ENCODE measurements around the gene AUP1.
A peak's percentile ranks its signal among the peaks of the same experiment; 100 is the strongest.

Gene AUP1

GRCh38 chr2:74525717-74526648, 3.5 kb downstream of the AUP1 start, which contains the start of gene DQX1:
DQX1 (minus strand) TSS chr2:74526231; CDS start chr2:74525729, 502 bp downstream.
- Histone ChIP-seq H3K27ac (peak within 1 kb of the TSS; percentile 26), H3K27me3 (peaks cover 24% of the 10 kb centered on the region), H3K4me3 (ENCODE audit: low read depth in 1 of 2, low read length in 1 of 2) (no peak within 1 kb of the TSS), H3K4me1 (ENCODE audit: control insufficient read depth in 1 of 2, insufficient read depth in 1 of 2, low read depth in 1 of 2, low read length in 1 of 2) (peaks cover 23 to 25% of the 10 kb centered on the region in 2 experiments), H3K36me3 (peaks cover 25% of the 10 kb centered on the region), H3K9me3 (no peaks in the 10 kb centered on the region)
- TF ChIP-seq, protein P1, sequence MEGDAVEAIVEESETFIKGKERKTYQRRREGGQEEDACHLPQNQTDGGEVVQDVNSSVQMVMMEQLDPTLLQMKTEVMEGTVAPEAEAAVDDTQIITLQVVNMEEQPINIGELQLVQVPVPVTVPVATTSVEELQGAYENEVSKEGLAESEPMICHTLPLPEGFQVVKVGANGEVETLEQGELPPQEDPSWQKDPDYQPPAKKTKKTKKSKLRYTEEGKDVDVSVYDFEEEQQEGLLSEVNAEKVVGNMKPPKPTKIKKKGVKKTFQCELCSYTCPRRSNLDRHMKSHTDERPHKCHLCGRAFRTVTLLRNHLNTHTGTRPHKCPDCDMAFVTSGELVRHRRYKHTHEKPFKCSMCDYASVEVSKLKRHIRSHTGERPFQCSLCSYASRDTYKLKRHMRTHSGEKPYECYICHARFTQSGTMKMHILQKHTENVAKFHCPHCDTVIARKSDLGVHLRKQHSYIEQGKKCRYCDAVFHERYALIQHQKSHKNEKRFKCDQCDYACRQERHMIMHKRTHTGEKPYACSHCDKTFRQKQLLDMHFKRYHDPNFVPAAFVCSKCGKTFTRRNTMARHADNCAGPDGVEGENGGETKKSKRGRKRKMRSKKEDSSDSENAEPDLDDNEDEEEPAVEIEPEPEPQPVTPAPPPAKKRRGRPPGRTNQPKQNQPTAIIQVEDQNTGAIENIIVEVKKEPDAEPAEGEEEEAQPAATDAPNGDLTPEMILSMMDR (IDR thresholded peaks at IDR 0.05): no peak

- Histone ChIP-seq H3K4me1 (ENCODE audit: control insufficient read depth in 1 of 2, insufficient read depth in 1 of 2, low read depth in 1 of 2, low read length in 1 of 2) (peaks cover 15 to 17% of the 10 kb centered on the region in 2 experiments), H3K27me3 (peaks cover 33% of the 10 kb centered on the region), H3K36me3 (peaks cover 25% of the 10 kb centered on the region), H3K4me3 (ENCODE audit: low read depth in 1 of 2, low read length in 1 of 2) (no peak overlapping the region), H3K9me3 (no peaks in the 10 kb centered on the region), H3K27ac (no peak overlapping the region)
- TF ChIP-seq, protein P1 (IDR thresholded peaks at IDR 0.05): no peak
These were observed 4.4 kb downstream of the AUP1 start for GRCh38 chr2:74524955-74525716.

DNA sequence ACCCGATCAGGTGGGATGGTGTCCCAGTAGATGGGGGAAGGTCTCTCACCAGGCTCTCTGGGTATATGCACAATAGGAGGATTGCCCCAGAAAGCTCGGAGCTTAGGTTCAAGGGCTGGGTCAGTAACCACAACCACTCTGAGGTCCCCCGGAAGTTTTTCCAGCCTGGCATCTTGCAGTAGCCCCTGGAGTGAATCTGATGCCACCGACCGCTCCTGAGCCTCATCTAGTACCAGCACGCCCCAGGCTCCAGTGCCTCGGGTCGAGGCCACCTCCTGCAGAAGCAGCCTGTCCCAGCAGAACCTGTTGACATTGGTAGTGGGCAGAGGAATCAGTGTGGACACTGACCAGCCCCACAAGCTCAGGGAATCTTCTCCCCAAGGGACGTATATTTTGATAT, 5.5 kb downstream of the AUP1 start:
- Histone ChIP-seq H3K9me3 (no peaks in the 10 kb centered on the region), H3K27ac (no peak overlapping the region), H3K4me3 (ENCODE audit: low read depth in 1 of 2, low read length in 1 of 2) (no peak overlapping the region), H3K4me1 (ENCODE audit: control insufficient read depth in 1 of 2, insufficient read depth in 1 of 2, low read depth in 1 of 2, low read length in 1 of 2) (peaks cover 11 to 13% of the 10 kb centered on the region in 2 experiments), H3K36me3 (peaks cover 25% of the 10 kb centered on the region), H3K27me3 (peaks cover 44% of the 10 kb centered on the region)
- TF ChIP-seq, protein P1 (IDR thresholded peaks at IDR 0.05): no peak

DNA sequence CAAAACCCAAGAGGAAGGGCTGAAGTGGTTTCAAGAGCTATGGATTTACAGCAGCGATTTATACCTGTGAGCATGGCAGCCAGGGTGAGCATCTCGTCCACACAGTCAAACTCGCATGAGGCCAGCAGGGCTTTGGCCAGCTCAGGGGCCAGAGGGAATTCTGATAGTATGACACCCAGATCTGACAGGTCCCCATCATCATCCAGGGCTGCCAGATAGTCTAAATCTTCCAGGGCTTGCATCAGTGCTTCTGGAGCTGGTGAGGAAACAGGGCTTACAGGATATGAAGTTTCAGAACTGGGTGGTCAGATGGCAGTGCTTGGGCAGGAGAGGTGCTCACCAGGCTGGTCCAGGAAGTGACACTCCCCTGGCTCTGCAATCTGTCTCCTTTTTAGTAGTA, 7.0 kb downstream of the AUP1 start:
- Histone ChIP-seq H3K4me1 (ENCODE audit: control insufficient read depth in 1 of 2, insufficient read depth in 1 of 2, low read depth in 1 of 2, low read length in 1 of 2) (no peaks in the 10 kb centered on the region), H3K9me3 (no peaks in the 10 kb centered on the region), H3K36me3 (peaks cover 19% of the 10 kb centered on the region), H3K27ac (no peak overlapping the region), H3K27me3 (peaks cover 59% of the 10 kb centered on the region), H3K4me3 (ENCODE audit: low read depth in 1 of 2, low read length in 1 of 2) (no peak overlapping the region)
- TF ChIP-seq, protein P1 (IDR thresholded peaks at IDR 0.05): no peak

DNA sequence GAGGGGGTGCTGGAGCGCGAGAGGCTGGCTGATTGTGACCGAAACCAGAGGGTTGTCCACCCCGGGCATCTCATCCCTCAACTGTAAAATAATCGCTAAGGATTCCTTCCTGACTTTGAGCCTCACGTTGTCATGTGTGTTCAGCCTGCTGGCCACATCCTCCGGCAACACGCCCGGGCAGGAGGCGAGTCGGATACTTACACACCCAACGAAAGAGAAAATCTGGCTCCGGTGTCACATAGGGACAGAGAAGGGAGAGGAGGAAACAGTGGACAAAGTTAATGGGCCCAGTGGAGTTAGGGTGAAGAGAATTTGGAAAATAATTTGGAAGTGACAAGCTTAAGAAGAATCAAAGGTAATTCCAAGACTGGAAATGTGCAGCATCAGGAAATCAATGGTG, 12.9 kb downstream of the AUP1 start:
- TF ChIP-seq, protein P1 (IDR thresholded peaks at IDR 0.05): no peak
- Histone ChIP-seq H3K27ac (no peak overlapping the region), H3K4me3 (ENCODE audit: low read depth in 1 of 2, low read length in 1 of 2) (peak overlapping the region; percentile 54 to 66), H3K36me3 (no peaks in the 10 kb centered on the region), H3K9me3 (no peaks in the 10 kb centered on the region), H3K27me3 (peaks cover 100% of the 10 kb centered on the region), H3K4me1 (ENCODE audit: control insufficient read depth in 1 of 2, insufficient read depth in 1 of 2, low read depth in 1 of 2, low read length in 1 of 2) (peaks cover 29 to 32% of the 10 kb centered on the region in 2 experiments)
